HG03521 (cell line): ENCODE measurements around the gene TBCCD1.
"Not testable (repeated sequence)": the region's sequence is repeated elsewhere in the genome, so short reads cannot be mapped to it uniquely, and the experiment has no call there.

Source experiments
- ATAC-seq: cut with Tn5 transposase; IDR thresholded peaks from one replicate; pipeline ENCODE4 v1.9.1; 2021; ENCODE audit warnings: mild to moderate bottlenecking, moderate library complexity; ENCODE audit not compliant: unreplicated experiment

TBCCD1 gene

DNA sequence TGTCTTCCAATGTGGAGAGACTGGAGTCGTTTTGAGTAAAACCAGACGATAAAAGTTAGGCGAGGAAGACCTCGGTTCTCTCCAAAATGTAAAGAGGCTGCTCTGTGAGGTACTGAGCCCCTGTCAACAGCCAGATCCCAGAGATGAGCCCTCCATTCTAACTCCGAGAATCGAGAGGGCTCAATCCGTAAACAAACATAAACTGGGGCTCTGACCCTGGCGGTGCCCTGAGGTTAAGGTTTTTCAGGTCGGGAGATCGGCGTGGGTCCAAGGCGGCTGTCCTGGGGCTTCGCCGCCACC is 417 bp downstream of the TBCCD1 start:
- ATAC-seq: no peak

DNA sequence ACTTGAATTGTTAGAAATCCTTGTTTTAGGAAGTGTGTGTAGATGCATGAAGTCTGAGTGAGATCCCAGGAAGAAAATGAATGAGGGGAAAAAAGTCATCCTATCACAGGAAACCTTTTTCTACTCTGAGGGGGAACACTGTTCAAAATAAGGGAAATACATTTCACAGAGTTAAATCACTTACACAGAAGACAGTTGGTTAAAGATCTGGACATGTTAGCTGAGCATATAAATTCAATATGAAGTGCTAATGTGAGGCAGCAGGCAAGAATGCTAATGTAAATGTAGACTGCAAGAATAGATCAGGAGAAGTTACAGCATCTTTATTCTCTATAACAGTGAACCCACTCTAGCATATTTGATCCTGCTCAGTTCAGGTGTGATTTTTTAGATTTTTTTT is 2.6 kb downstream of the TBCCD1 start:
- no peak for ATAC-seq

DNA sequence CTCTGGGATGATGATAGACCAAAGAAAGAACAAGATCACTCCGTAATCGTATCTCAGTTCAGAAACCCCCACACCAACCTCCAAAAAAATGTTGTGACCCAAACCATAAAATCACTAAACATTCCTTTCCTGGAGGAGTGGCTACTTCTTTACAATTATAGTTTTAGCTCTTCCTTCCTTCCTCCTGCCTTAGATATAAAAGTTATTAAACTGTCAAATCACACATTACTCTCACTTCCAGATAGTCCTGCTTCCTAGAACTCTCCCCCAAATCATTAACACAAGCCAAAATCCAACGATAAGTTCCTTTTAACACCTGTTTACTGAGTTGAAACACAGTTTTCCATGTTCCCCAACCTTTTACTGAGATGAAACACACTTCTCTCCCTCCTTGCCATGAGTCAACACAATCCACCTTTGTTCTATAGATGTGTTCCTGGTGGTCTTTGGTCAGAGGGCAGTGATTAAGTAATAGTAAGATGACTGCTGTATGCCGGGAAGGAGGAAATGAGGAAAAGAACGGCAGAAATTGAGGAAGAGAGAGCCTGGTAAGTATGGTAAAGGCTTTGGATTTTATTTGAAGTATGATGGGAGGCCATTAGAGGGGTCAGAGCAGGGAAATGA is 14.6 kb downstream of the TBCCD1 start:
- no peak for ATAC-seq

DNA sequence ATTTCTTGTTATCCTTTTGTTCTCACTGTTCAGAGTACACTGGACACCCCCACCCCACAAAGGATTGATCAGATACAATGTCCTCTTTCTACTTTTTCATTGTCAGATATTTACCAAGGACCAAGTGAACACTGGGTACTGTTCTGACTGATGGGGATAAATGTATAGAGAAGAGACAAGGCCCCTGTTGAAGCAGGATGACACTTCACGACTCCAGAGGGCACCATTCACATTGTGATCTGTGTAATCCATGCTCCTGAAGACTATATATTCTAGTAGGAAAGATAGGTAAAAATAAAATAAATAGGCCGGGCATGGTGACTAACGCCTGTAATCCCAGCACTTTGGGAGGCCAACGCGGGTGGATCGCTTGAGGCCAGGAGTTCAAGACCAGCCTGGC is 15.8 kb downstream of the TBCCD1 start:
- ATAC-seq: no peak

DNA sequence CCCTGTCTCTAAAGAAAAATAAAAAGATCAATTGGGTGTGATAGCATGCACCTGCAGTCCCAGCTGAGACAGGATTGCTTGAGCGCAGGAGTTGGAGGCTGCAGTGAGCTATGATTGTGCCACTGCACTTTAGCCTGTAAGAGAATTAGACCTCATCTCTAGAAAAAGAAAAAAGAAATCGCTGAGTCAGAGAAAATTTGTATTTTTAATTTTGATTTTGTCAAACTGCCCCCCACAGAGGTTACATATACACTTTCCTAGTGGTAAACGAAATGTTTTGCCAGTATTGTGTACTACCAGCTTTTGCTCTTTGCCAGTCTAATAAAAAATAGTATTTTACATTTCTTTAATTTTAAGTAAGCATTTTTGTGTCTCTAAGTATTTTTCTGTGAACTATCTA is 17.6 kb downstream of the TBCCD1 start:
- ATAC-seq: no peak

DNA sequence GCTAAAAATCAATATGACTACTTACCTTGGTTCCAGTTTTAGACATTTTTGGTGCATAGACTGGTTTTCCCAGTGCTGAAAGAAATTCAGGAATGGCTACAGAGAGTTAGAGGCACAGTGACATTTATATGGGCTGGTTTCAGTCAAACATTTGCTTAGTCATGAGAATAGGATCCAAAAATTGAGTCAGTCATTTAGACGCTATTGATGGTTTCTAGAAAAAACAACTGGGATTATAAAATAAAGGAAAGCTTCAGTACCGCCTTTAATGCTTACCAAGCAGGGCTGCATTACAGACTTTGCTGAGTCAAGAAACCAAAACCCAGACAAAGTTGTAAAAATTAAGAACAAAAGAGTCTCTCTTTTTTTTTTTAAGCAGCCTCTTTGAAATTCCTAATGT is 22.9 kb downstream of the TBCCD1 start, which contains the start of gene CRYGS:
TSS of gene CRYGS (minus strand) at position 100 of the 400 bp plus-strand sequence. CDS start at position 46, 54 bp downstream.
- ATAC-seq: no peak

GRCh38 chr3:186540835-186541226 is 26.3 kb downstream of the TBCCD1 start:
- ATAC-seq: no peak

- peak; percentile 56 for ATAC-seq
Observed at GRCh38 chr3:186540221-186540834, 26.8 kb downstream of the TBCCD1 start.

- ATAC-seq: no peak
Observed at GRCh38 chr3:186538779-186539178, 28.4 kb downstream of the TBCCD1 start.

- no peak for ATAC-seq
Observed at GRCh38 chr3:186536883-186537844, 30.0 kb downstream of the TBCCD1 start.

- ATAC-seq: peak; percentile 75
Observed at GRCh38 chr3:186534113-186534669, 32.9 kb downstream of the TBCCD1 start.

- peak; percentile 57 for ATAC-seq
Observed at GRCh38 chr3:186532598-186533072, 34.5 kb downstream of the TBCCD1 start.

GRCh38 chr3:186531694-186532093 is 35.4 kb downstream of the TBCCD1 start:
- ATAC-seq: not testable (repeated sequence)

GRCh38 chr3:186530415-186530814 is 36.7 kb downstream of the TBCCD1 start:
- ATAC-seq: no peak

GRCh38 chr3:186529201-186529999 is 37.7 kb downstream of the TBCCD1 start:
- no peak for ATAC-seq

GRCh38 chr3:186526256-186526606 is 40.9 kb downstream of the TBCCD1 start:
- ATAC-seq: no peak

DNA sequence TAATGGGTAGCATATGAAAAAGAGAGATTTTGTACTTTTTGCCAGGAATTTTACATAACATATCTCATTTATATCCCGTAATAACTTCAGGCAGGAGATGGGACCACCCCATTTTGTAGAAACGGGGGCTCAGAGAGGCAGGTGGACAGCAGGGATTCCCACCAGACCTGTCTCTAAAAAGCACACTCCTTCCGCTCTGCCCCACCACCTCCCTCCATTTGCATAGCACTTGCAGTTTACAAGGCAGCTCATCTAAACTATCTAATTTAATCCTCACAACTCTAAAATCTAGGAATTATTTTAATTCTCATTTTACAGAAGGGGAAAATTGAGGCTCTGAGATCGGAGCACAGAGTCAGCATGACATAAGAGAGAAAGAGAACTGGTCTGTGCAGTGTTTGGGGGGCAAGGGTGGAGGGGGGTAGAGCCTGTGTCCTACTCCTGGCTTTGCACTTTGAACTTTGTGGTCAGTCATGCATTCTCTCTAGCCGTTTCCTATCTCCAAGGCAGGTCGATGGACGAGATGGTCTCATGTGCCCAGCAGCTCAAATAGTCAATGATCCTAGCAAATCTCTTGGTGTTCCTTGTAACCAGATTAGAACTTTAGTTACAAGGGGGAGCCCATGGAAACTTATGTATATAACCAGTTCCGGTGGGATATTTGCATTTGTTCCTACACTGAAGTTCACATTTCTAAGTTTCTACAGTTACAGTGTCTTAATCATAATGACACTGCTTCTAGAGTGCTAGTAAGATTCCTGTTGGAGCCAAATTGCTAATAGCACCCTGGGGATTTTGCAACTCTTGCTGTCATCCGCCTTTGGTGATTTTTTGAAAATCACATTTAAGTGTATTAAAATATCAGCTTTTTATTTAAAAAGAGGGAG is 41.5 kb downstream of the TBCCD1 start:
- ATAC-seq: no peak

GRCh38 chr3:186524616-186525015 is 42.5 kb downstream of the TBCCD1 start:
- ATAC-seq: no peak

DNA sequence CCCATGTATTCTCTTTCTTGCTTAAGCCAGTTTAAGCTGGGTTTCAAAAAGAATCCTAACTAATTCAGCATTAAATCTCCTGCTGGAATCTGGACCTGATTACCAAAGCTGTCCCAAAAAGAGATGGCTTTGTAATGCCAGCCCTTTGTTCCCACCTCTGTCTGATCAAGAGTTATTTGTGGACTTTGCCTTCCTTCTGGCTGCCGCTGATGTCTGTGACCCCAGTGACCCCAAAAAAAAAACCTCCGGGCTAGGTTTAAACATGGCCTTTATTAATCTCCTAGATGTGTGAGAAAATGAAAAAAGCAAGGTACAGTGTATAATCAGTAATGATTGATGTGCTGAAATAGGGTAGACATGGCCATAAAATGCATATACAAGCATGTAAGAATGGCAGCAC is 43.7 kb downstream of the TBCCD1 start:
- ATAC-seq: no peak

DNA sequence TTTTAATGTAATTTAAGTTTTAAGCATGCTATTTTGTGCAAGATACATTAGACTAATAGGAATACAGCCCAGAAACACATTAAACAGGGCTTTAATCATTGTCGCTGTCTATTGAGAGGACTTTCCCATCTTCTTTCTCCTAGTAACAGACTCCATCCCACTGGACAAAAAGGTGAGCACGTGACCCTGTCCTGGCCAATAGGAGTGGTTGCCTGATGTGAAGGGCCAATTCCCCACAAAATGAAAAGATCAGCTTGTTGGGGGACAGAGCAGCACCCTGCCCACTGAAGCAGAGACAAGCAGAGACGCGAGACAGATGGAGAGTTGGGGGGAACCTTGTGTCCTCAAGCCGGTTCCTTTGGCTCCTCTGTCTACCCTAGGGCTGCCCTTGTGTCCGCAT is 44.1 kb downstream of the TBCCD1 start:
- ATAC-seq: no peak
